OCI-LY3 (cell line): ENCODE results near the gene SMAD3.

Source experiments
- H2AFZ ChIP-seq: fragments of 200-600, 300-600 bp; shearing (Covaris generic); 2 replicates; pipeline ENCODE4 v1.6.0; 2014; ENCODE audit warnings: antibody characterized with exemption, low read depth, low read length
- H3K27ac ChIP-seq: fragments of 200-600, 300-600 bp; sonication (generic); 2 replicates; pipeline ENCODE4 v1.5.1; 2014; ENCODE audit warnings: mild to moderate bottlenecking, low read length, moderate library complexity, mixed read lengths
- H3K27me3 ChIP-seq: fragments of 200-600, 300-600 bp; sonication (generic); 2 replicates; pipeline ENCODE4 v1.6.1; 2014; ENCODE audit warnings: low read depth, low read length, mixed read lengths
- H3K36me3 ChIP-seq: fragments of 200-600, 300-600 bp; sonication (generic); replicated peaks from 2 replicates; pipeline ENCODE3; 2014; ENCODE audit warnings: low read depth, low read length, mixed read lengths
- H3K4me1 ChIP-seq: fragments of 300-600, 200-600 bp; sonication (generic); 2 replicates; pipeline ENCODE4 v1.6.1; 2014; ENCODE audit warnings: low read length, mixed read lengths
- H3K4me2 ChIP-seq: fragments of 200-600, 300-600 bp; sonication (generic); 2 replicates; pipeline ENCODE4 v1.6.1; 2014; ENCODE audit warnings: low read length, mixed read lengths
- H3K4me3 ChIP-seq: fragments of 300-600, 200-600 bp; sonication (generic); 2 replicates; pipeline ENCODE4 v1.5.1; 2014; ENCODE audit warnings: antibody characterized with exemption, mild to moderate bottlenecking, low read length, moderate library complexity
- H3K79me2 ChIP-seq: fragments of 300-600, 200-600 bp; shearing (Covaris generic); 2 replicates; pipeline ENCODE4 v1.6.1; 2014; ENCODE audit warnings: mild to moderate bottlenecking, low read length, mixed read lengths
- H3K9ac ChIP-seq: fragments of 300-600, 200-600 bp; shearing (Covaris generic); 2 replicates; pipeline ENCODE4 v1.6.0; 2014; ENCODE audit warnings: mild to moderate bottlenecking, low read length, moderate library complexity
- H3K9me3 ChIP-seq: fragments of 200-600, 300-600 bp; shearing (Covaris generic); 2 replicates; pipeline ENCODE4 v1.6.1; 2014; ENCODE audit warnings: low read length, mixed read lengths; ENCODE audit not compliant: insufficient read depth
- H4K20me1 ChIP-seq: fragments of 200-600, 300-600 bp; sonication (generic); 2 replicates; pipeline ENCODE4 v1.6.1; 2016; ENCODE audit warnings: low read length, mixed read lengths; ENCODE audit not compliant: insufficient read depth
- EZH2phosphoT487 ChIP-seq: fragments of 200-600 bp; shearing (Covaris generic); IDR thresholded peaks from 2 replicates; pipeline ENCODE4 v1.6.1; 2018; ENCODE audit warnings: antibody characterized with exemption, mixed run types, low read depth
- TF ChIP-seq, protein P1 (sequence below): fragments of 200-600, 300-600 bp; sonication (generic); IDR thresholded peaks from 2 replicates; pipeline ENCODE4 v1.5.1; 2014; ENCODE audit warnings: antibody characterized with exemption, low read length, low read depth

Gene SMAD3

DNA sequence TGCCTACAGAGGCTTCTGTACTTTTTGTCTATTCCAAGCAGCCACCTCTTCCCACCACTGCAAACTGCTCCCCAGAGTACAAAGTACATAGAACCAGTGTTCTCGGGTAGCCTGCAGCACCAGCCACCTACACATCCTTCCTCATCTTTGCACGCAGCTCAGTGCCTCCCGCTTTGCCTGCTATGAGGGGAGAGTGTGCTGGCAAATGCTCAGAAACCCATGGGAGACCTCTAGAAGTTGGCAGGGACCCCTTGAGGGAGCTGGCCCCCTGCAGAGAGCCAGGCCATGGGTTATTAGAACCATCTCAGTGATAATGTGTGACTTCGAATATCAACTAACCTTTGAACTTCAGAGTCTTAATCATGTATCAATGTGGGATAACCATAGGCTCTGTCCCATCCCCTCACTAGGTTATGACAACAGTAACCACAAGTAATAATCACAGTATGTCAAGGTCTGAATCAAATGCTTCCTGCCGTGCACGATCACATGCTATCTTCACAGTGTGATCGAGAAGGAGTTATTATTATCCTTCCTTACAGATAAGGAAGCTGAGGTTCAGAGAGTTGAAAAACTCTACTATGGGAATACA, 22.8 kb upstream of the SMAD3 start:
- no peak overlapping the region for H3K27ac ChIP-seq
- TF ChIP-seq EZH2phosphoT487: no peak
- TF ChIP-seq, protein P1, sequence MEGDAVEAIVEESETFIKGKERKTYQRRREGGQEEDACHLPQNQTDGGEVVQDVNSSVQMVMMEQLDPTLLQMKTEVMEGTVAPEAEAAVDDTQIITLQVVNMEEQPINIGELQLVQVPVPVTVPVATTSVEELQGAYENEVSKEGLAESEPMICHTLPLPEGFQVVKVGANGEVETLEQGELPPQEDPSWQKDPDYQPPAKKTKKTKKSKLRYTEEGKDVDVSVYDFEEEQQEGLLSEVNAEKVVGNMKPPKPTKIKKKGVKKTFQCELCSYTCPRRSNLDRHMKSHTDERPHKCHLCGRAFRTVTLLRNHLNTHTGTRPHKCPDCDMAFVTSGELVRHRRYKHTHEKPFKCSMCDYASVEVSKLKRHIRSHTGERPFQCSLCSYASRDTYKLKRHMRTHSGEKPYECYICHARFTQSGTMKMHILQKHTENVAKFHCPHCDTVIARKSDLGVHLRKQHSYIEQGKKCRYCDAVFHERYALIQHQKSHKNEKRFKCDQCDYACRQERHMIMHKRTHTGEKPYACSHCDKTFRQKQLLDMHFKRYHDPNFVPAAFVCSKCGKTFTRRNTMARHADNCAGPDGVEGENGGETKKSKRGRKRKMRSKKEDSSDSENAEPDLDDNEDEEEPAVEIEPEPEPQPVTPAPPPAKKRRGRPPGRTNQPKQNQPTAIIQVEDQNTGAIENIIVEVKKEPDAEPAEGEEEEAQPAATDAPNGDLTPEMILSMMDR: no peak
- no peak overlapping the region for H3K4me2 ChIP-seq
- H3K79me2 ChIP-seq: no peaks in the 10 kb centered on the region
- peaks cover 2% of the 10 kb centered on the region for H3K4me1 ChIP-seq
- no peaks in the 10 kb centered on the region for H4K20me1 ChIP-seq
- no peak overlapping the region for H2AFZ ChIP-seq
- H3K9ac ChIP-seq: no peak overlapping the region
- peaks cover 40% of the 10 kb centered on the region for H3K27me3 ChIP-seq
- H3K36me3 ChIP-seq: no peaks in the 10 kb centered on the region
- H3K4me3 ChIP-seq: no peak overlapping the region
- no peaks in the 10 kb centered on the region for H3K9me3 ChIP-seq

DNA sequence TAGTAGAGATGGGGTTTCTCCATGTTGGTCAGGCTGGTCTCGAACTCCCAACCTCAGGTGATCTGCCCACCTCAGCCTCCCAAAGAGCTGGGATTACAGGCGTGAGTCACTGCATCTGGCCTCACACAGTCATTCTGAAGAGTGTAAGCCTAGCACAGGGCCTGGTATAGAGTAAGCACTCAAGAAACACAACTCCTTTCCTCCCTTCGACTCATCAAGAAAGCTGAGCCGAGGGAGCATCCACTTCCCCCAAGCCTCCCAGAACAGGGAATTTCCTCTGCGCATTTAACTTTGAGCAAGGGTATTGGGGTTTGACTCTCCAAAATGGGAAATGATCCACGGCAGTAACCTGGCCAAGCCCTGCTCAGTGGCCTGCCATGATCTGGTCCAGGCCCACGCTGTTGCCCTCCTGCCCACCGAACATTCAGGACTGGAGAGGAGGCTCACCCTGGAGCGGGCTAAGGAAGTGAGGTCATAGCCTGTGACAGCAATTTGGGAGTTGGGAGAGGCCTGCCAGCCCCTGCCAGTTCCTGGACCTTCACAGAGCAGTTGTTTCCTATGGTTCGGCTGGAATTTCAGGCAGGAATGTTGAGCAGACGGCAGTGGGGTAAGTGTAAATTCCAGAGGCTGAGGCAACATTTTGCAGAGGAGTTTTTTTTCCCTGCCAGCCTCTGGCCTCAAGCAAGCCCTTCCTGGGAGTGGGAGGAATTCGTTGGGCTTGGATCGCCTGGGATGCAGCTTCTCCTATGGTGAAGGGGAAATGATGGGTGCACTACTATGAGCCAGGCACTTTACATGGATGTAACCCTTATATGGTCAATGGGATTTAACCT, 21.2 kb upstream of the SMAD3 start:
- Histone ChIP-seq H2AFZ (no peak overlapping the region), H3K79me2 (no peaks in the 10 kb centered on the region), H3K9me3 (no peaks in the 10 kb centered on the region), H3K4me1 (no peaks in the 10 kb centered on the region), H3K4me2 (no peak overlapping the region), H3K27me3 (peaks cover 25% of the 10 kb centered on the region), H4K20me1 (no peaks in the 10 kb centered on the region), H3K27ac (no peak overlapping the region), H3K9ac (no peak overlapping the region), H3K36me3 (no peaks in the 10 kb centered on the region), H3K4me3 (no peak overlapping the region)
- TF ChIP-seq, protein P1: no peak
- TF ChIP-seq EZH2phosphoT487: no peak

DNA sequence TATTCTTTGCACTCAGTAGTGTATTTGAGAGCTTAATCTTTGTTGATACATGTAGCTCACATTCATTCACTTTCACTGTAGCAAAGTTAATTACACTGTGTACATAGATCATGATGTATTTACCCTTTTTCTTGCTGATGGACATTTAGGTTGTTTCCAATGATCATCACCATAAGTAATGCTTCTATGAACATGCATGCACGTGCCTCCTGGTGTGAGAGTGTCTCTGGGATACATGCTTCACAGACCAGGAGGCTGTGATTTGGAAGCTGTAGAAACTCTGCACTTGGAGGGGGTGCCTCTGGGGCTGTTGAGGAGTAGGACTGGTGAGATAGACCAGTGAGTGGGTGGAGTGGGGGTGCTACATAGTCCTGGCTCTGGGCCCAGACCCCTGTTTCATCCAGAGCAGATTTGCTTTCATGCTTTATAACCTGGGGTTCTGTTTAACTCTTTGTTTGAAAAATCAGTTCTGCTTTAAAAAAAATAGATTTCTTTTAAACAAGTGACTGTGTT, 18.2 kb upstream of the SMAD3 start:
- Histone ChIP-seq H2AFZ (no peak overlapping the region), H3K4me2 (no peak overlapping the region), H3K9me3 (no peaks in the 10 kb centered on the region), H4K20me1 (no peaks in the 10 kb centered on the region), H3K9ac (no peak overlapping the region), H3K27me3 (peaks cover 18% of the 10 kb centered on the region), H3K4me3 (no peak overlapping the region), H3K36me3 (no peaks in the 10 kb centered on the region), H3K27ac (no peak overlapping the region), H3K79me2 (no peaks in the 10 kb centered on the region), H3K4me1 (peaks cover 11% of the 10 kb centered on the region)
- TF ChIP-seq, protein P1: no peak
- TF ChIP-seq EZH2phosphoT487: no peak
